Measurements from ENCODE around the gene TAF3.

Gene TAF3

DNA sequence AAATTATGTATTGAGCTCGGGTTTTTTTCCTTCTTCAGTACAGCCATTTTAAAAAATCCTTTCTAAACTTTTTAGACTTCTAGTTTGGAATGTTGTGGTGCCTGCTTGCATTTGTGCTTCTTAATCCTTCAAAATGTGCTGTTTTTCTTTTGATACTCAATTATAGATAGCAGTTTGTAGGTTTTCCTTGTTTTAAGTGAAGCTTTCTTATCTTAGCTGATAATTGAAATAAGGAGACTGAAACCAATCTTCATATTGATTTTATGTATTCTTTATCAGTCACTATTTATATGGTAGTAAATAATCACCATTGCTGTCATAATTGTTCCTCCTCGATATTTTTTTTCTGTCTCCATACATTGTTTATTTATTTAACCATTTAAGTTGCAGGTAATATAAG lies 56.6 kb downstream of the TAF3 start:
- TF ChIP-seq, protein P1, sequence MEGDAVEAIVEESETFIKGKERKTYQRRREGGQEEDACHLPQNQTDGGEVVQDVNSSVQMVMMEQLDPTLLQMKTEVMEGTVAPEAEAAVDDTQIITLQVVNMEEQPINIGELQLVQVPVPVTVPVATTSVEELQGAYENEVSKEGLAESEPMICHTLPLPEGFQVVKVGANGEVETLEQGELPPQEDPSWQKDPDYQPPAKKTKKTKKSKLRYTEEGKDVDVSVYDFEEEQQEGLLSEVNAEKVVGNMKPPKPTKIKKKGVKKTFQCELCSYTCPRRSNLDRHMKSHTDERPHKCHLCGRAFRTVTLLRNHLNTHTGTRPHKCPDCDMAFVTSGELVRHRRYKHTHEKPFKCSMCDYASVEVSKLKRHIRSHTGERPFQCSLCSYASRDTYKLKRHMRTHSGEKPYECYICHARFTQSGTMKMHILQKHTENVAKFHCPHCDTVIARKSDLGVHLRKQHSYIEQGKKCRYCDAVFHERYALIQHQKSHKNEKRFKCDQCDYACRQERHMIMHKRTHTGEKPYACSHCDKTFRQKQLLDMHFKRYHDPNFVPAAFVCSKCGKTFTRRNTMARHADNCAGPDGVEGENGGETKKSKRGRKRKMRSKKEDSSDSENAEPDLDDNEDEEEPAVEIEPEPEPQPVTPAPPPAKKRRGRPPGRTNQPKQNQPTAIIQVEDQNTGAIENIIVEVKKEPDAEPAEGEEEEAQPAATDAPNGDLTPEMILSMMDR (conservative IDR thresholded peaks at IDR 0.05; ENCODE audit: low read depth, low read length) = no peak
- no peak for DNase-seq (ENCODE audit: low read depth)
- no peak overlapping the region for H3K4me3 ChIP-seq (ENCODE audit: low read length)

DNA sequence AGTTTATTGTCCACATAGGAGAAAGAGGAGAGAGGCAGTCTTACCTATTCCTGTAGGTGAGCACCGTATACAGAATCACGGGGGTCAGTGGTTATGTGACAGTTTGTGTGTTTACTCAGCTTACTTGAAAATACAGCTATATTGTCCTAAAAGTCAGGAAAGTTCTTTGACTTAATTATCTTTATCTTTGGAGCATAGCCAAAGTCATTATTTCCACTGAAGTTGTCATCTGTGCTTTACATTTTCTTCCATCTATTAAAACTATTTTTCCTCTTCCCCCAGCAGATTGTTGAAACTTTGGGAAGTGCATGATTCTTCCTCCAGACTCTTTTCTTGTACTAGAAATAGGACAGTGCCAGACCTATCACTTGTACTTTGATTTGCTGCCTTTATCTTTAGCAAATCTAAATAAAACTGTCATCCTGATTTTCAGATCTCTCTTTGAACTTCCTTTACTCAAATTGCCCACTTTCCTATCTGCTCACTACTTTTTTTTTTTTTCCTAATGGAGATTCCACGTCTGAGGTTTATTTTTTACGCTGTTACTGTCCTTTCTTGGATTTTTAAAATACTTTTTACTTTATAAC lies 58.3 kb downstream of the TAF3 start:
- no peak for DNase-seq (ENCODE audit: low read depth)
- TF ChIP-seq, protein P1 (conservative IDR thresholded peaks at IDR 0.05; ENCODE audit: low read depth, low read length) = no peak
- H3K4me3 ChIP-seq (ENCODE audit: low read length) = no peak overlapping the region

DNA sequence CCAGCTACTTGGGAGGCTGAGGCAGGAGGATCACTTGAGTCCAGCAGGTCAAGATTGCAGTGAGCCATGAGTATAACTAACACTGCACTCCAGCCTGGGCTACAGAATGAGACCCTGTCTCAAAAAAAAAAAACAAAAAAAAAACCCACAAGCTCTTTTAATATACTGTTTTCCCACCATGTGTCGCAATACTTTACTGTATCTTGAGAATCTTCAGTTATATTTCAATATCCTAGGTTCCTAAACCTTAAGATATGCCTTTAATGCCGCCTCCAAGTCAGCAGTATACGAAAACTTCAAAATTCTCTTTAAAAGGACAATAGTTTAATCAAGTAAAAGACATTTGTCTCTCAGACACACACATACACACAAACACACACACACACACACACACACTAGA lies 62.8 kb downstream of the TAF3 start:
- TF ChIP-seq, protein P1 (conservative IDR thresholded peaks at IDR 0.05; ENCODE audit: low read depth, low read length) = no peak
- no peak for DNase-seq (ENCODE audit: low read depth)
- no peak overlapping the region for H3K4me3 ChIP-seq (ENCODE audit: low read length)

DNA sequence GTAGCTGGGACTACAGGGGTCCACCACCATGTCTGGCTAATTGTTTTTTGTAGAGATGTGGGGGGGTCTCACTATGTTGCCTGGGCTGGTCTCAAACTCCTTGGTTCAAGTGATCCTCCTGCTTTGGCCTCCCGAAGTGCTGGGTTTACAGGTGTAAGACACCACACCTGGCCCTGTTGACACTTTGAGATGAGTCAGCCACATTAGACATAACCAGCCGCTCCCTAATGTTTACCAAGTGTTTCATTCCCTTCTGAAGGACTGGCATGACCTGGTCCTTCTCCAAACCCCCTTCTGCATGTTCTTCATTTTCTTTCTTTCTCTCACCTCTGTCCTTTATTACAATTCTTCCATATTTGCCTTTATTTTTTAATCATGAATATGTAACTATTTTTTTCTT lies 67.8 kb downstream of the TAF3 start:
- H3K4me3 ChIP-seq (ENCODE audit: low read length) = no peak overlapping the region
- DNase-seq (ENCODE audit: low read depth) = no peak
- TF ChIP-seq, protein P1 (conservative IDR thresholded peaks at IDR 0.05; ENCODE audit: low read depth, low read length) = no peak

DNA sequence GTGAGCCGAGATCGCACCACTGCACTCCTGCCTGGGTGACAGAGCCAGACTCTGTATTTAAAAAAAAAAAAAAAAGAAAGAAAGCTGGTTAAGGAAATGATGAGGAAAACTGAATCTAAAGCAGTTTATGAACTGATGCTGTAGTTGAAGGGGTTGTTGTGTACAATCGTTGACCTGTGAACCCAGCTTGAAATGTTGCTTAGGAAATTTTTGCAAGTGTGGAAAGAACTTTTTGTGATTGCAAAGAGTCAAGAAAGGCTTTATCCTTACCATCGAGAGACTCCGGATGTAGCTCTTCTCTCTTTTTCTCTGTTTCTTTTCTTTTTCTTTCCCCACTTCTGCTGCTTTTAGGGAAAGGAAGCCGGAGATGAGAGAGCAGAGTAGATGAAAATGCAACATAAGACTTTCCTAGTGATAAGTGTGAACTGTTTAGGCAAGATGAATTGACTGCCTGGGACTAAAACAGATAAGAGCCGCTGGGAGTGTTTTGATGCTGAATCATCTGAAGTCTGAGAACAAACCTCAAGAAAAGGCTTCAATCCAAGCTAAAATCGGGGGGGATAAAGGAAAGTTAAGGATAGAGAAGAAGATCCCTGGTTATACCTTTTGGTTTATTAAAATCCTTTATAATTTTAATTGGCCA lies 69.0 kb downstream of the TAF3 start:
- TF ChIP-seq, protein P1 (conservative IDR thresholded peaks at IDR 0.05; ENCODE audit: low read depth, low read length) = no peak
- no peak for DNase-seq (ENCODE audit: low read depth)

DNA sequence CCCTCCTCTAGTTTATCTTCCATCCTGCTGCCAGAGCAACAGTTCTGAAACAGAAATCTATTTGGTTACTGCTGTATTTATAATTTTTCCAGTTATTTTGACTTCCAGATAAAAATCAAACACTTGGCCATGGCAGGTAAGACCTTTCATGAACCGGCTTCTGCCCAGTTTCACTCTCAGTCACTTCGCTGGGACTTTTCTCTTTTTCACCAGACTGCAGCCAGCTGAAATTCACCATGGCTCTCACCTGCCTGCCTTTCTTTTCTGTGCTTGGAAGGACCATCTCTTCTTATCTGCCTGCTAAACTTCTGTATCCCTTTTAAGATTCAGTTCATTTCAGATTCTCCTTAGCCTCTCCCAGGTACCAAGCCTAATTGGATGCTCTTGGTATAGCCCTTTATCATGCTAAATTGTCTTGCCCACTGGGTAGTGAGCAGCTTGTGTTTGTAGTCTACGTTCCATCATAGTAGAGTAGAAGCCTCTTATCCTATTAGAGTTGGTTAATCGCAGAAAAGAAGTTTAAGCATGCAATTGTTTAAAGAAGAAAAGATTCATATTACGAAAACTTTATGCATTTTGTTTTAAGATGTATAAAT lies 71.7 kb downstream of the TAF3 start:
- H3K4me3 ChIP-seq (ENCODE audit: low read length) = no peak overlapping the region
- TF ChIP-seq, protein P1 (conservative IDR thresholded peaks at IDR 0.05; ENCODE audit: low read depth, low read length) = no peak
- no peak for DNase-seq (ENCODE audit: low read depth)

More for the DNA sequence above, 69.0 kb downstream of the TAF3 start:
- no peak overlapping the region for H3K4me3 ChIP-seq (ENCODE audit: low read length)

DNA sequence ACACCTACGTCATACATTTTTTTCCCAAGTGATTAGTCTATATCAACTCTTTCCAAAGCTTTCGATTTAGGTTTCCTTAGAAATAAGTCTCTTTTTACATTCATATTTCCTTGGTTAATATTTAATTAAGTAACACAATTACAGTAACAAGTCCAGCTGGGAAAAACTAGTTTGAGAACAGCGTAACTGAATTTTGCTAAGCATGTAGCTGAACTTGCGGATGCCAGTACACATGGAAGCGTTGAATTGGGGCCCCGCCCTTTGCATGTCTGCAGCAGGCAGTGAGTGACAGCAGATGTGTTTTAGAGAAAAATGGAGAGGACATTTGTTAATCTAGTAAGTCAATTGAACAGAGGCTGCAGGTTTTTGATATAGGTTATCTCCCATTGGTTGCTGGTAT lies 72.5 kb downstream of the TAF3 start:
- no peak overlapping the region for H3K4me3 ChIP-seq (ENCODE audit: low read length)
- TF ChIP-seq, protein P1 (conservative IDR thresholded peaks at IDR 0.05; ENCODE audit: low read depth, low read length) = no peak
- no peak for DNase-seq (ENCODE audit: low read depth)

All from retinal pigment epithelial cell (primary cell).